Loucy (cell line): ENCODE data around the gene RING1.

Source experiments
- H2AFZ ChIP-seq: fragments of 200-600 bp; sonication (generic); 2 replicates; pipeline ENCODE4 v1.6.0; 2016; ENCODE audit warnings: antibody characterized with exemption, mild to moderate bottlenecking, low read length, moderate library complexity
- H3F3A ChIP-seq: fragments of 200-600 bp; 2 replicates; pipeline ENCODE4 v1.6.0; 2016; ENCODE audit warnings: antibody characterized with exemption, low read depth, mild to moderate bottlenecking
- H3K27me3 ChIP-seq: fragments of 200-600 bp; sonication (generic); 2 replicates; pipeline ENCODE4 v1.6.1; 2014; ENCODE audit warnings: low read length, mild to moderate bottlenecking; ENCODE audit not compliant: insufficient read depth, poor library complexity, severe bottlenecking
- H3K36me3 ChIP-seq: fragments of 200-600 bp; sonication (generic); 2 replicates; pipeline ENCODE4 v1.6.1; 2016; ENCODE audit warnings: low read length; ENCODE audit not compliant: insufficient read depth
- H3K4me1 ChIP-seq: fragments of 200-600 bp; sonication (generic); 2 replicates; pipeline ENCODE4 v1.5.1; 2014; ENCODE audit warnings: low read length, mild to moderate bottlenecking; ENCODE audit not compliant: insufficient read depth, poor library complexity, severe bottlenecking
- H3K4me2 ChIP-seq: fragments of 200-600 bp; sonication (generic); 2 replicates; pipeline ENCODE4 v1.6.0; 2014; ENCODE audit warnings: antibody characterized with exemption, low read length, low read depth, mild to moderate bottlenecking; ENCODE audit not compliant: poor library complexity, severe bottlenecking
- H3K4me3 ChIP-seq: fragments of 200-600 bp; sonication (generic); 2 replicates; pipeline ENCODE4 v1.5.1; 2014; ENCODE audit warnings: low read length, mild to moderate bottlenecking, mixed read lengths; ENCODE audit not compliant: poor library complexity, severe bottlenecking
- H3K79me2 ChIP-seq: fragments of 200-600 bp; sonication (generic); 2 replicates; pipeline ENCODE4 v1.6.1; 2014; ENCODE audit warnings: low read length; ENCODE audit not compliant: insufficient read depth
- H3K9ac ChIP-seq: fragments of 200-600 bp; sonication (generic); 2 replicates; pipeline ENCODE4 v1.6.0; 2014; ENCODE audit warnings: mild to moderate bottlenecking, low read depth, low read length, moderate library complexity; ENCODE audit not compliant: poor library complexity, severe bottlenecking
- H3K9me2 ChIP-seq: fragments of 200-600 bp; sonication (generic); replicated peaks from 2 replicates; pipeline ENCODE4 v1.6.1; 2016; ENCODE audit warnings: low read depth, low read length, mixed read lengths
- H3K9me3 ChIP-seq: fragments of 200-600 bp; sonication (generic); 2 replicates; pipeline ENCODE4 v1.6.1; 2014; ENCODE audit warnings: mild to moderate bottlenecking, antibody characterized with exemption, low read length, low read depth; ENCODE audit not compliant: insufficient read depth
- H4K20me1 ChIP-seq: fragments of 200-600 bp; sonication (generic); 2 replicates; pipeline ENCODE4 v1.6.0; 2014; ENCODE audit warnings: antibody characterized with exemption, low read length, mild to moderate bottlenecking; ENCODE audit not compliant: insufficient read depth, poor library complexity, severe bottlenecking
- CTCF ChIP-seq: fragments of 200-600 bp; sonication (generic); conservative IDR thresholded peaks from 2 replicates; pipeline ENCODE4 v1.5.1; 2014; ENCODE audit warnings: mild to moderate bottlenecking, antibody characterized with exemption, low read length
- EZH2phosphoT487 ChIP-seq: fragments of 200-600 bp; IDR thresholded peaks from 2 replicates; pipeline ENCODE4 v1.6.1; 2018; ENCODE audit warnings: antibody characterized with exemption, mild to moderate bottlenecking, moderate library complexity, borderline replicate concordance

RING1 gene

DNA sequence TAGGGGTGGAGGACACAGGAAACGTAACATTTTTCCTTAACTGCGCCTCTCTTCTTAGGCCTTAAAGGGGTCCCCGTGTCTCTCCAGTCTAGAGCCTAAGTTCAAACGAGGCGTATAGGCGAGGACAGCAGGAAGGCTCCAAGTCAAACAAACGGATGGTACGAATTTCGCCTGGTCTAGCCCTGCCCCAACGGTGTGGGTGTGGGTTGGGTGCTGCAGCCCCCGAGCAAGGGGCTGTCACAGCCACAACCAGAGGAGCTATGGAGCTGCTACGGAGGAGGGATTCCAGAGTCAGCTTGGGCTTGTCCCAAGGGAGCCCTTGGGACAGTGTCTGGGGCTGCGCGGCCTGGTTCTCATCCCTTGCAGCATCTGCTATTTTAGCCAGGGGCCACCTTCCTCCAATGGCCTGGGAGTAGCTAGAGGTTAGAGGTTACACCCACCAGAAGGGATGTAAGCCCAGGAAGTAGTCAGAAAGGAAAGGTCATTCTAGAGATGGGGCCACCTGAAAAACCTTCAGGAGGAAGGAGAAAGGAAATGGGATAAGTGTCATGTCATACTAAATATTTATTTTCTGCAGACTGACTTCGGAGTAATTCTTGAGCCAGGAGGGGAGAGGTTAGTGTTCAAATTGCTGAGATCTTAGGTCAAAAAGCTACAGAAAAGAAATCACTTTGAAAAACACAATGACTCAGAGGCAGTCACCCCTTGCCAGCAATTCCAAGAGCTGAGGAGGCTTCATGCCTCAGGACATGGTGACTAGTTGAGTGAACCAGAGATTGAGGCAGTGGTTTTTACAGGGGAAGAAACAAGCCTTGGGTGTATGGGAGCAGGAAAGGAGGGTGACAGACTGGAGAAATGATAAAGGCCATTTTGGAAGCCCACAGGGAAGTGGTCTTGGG is 41.7 kb downstream of the RING1 start:
- peak overlapping the region; percentile 86 for H3K4me3 ChIP-seq
- no peaks in the 10 kb centered on the region for H4K20me1 ChIP-seq
- peaks cover 4% of the 10 kb centered on the region; the same call in 1 of the 2 replicates for H3K36me3 ChIP-seq
- peaks cover 13% of the 10 kb centered on the region for H3K79me2 ChIP-seq
- TF ChIP-seq CTCF (no peak), EZH2phosphoT487 (no peak)
- peak overlapping the region; percentile 91 for H3K4me2 ChIP-seq
- H3K9me3 ChIP-seq = no peaks in the 10 kb centered on the region
- no peaks in the 10 kb centered on the region for H3F3A ChIP-seq
- H3K9me2 ChIP-seq = no peaks in the 10 kb centered on the region
- H2AFZ ChIP-seq = peak overlapping the region; percentile 67
- peaks cover 22% of the 10 kb centered on the region for H3K4me1 ChIP-seq
- H3K9ac ChIP-seq = peak overlapping the region; percentile 94
- H3K27me3 ChIP-seq = no peaks in the 10 kb centered on the region

GRCh38 chr6:33250731-33251130 is 42.4 kb downstream of the RING1 start:
- no peaks in the 10 kb centered on the region for H3K9me2 ChIP-seq
- H3F3A ChIP-seq = no peaks in the 10 kb centered on the region
- H3K4me1 ChIP-seq = peaks cover 22% of the 10 kb centered on the region
- H3K9me3 ChIP-seq = no peaks in the 10 kb centered on the region
- H3K4me3 ChIP-seq = peak overlapping the region; percentile 86
- H2AFZ ChIP-seq = no peak overlapping the region
- H3K79me2 ChIP-seq = peaks cover 13% of the 10 kb centered on the region
- TF ChIP-seq EZH2phosphoT487 (no peak), CTCF (no peak)
- no peaks in the 10 kb centered on the region for H4K20me1 ChIP-seq
- H3K4me2 ChIP-seq = peak overlapping the region; percentile 91
- no peaks in the 10 kb centered on the region for H3K27me3 ChIP-seq
- peaks cover 4% of the 10 kb centered on the region; the same call in 1 of the 2 replicates for H3K36me3 ChIP-seq
- H3K9ac ChIP-seq = peak overlapping the region; percentile 94

DNA sequence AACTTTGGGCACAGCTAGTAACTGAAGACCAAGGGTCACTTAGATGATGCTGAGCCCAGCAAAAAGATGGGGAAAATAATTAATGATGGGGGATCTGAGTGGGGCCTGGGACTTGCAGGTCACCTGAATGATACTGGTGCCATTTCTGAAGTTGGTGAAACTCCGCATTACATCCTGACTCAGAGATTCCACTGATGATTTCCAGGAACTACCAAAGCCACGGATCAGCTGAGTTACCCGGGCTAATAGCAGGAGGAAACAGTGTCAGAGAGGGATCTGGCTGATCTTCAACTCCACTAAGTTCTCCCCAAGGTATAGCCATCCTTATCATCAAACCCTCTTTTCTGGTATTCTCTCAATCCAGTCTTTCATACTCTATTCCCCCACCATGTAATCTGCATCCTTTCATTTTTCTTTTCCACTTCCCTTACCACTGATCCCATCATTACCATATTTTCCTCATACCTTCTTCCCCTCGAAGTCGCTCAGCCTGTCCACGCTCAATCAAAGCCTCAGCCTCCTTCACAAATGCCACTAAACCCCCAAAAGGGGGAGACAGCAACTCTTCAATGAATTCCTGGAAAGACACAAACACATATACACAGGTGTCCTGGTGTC is 43.2 kb downstream of the RING1 start:
- Histone ChIP-seq H3K79me2 (peaks cover 13% of the 10 kb centered on the region), H3K4me2 (no peak overlapping the region), H4K20me1 (no peaks in the 10 kb centered on the region), H3K36me3 (peaks cover 4% of the 10 kb centered on the region; the same call in 1 of the 2 replicates), H2AFZ (no peak overlapping the region), H3K9ac (no peak overlapping the region), H3K4me1 (peaks cover 22% of the 10 kb centered on the region), H3K27me3 (no peaks in the 10 kb centered on the region), H3F3A (0 out of 2 replicates have a peak, but pooled peaks cover 2% of the 10 kb centered on the region), H3K9me2 (no peaks in the 10 kb centered on the region), H3K4me3 (no peak overlapping the region), H3K9me3 (no peaks in the 10 kb centered on the region)
- TF ChIP-seq CTCF = peak; percentile 30
- no peak for TF ChIP-seq EZH2phosphoT487
